Common myeloid progenitor, CD34-positive (primary cell): ENCODE results near the gene NELFA.

Experiments
- CTCF ChIA-PET: fragments of 350-600 bp; sonication (Branson Sonifier 250); formaldehyde crosslinking; loops from one replicate; lab custom pipeline; 2021; ENCODE audit warnings: antibody characterized with exemption; lab: Charles Lee
- POLR2A ChIA-PET: fragments of 350-600 bp; sonication (Branson Sonifier 250); formaldehyde crosslinking; loops from one replicate; lab custom pipeline; 2021; ENCODE audit warnings: antibody characterized with exemption; lab: Charles Lee
- DNase-seq, 3 donors: peaks; one replicate each; pipeline versions ENCODE4 v3.0.0 to v3.0.0-alpha.2; 2013
- H3K27ac ChIP-seq, 2 experiments: 1 replicate in 1 of 2; 2 replicates in 1 of 2; pipeline ENCODE4 v1.7.0; 2013; ENCODE audit warnings: inconsistent platforms in 2 of 2, low read length in 2 of 2, mild to moderate bottlenecking in 2 of 2, low read depth in 1 of 2, moderate library complexity in 1 of 2; ENCODE audit not compliant: severe bottlenecking in 2 of 2, insufficient read depth in 1 of 2, poor library complexity in 1 of 2
- H3K27me3 ChIP-seq, 5 experiments: replicated peaks in 2 of 5; 1 replicate in 3 of 5; 2 replicates in 2 of 5; pipeline versions ENCODE4 v1.6.1 to v1.7.0; 2013; ENCODE audit warnings: low read length in 4 of 5, mild to moderate bottlenecking in 2 of 5, moderate library complexity in 2 of 5, inconsistent platforms in 1 of 5; ENCODE audit not compliant: insufficient read depth in 5 of 5, control insufficient read depth in 4 of 5
- H3K36me3 ChIP-seq, 4 experiments: 1 replicate in 2 of 4; 2 replicates in 2 of 4; pipeline versions ENCODE4 v1.6.1 to v1.7.0; 2013; ENCODE audit warnings: low read length in 3 of 4, control low read depth in 1 of 4, mild to moderate bottlenecking in 1 of 4; ENCODE audit not compliant: control insufficient read depth in 4 of 4, insufficient read depth in 4 of 4
- H3K4me1 ChIP-seq, 4 experiments: 1 replicate in 3 of 4; 2 replicates in 1 of 4; pipeline versions ENCODE4 v1.6.1 to v1.7.1; 2013; ENCODE audit warnings: low read length in 3 of 4, mild to moderate bottlenecking in 3 of 4, control low read depth in 1 of 4, inconsistent platforms in 1 of 4, moderate library complexity in 1 of 4; ENCODE audit not compliant: control insufficient read depth in 4 of 4, insufficient read depth in 4 of 4; ENCODE audit errors: control extremely low read depth in 1 of 4
- H3K4me3 ChIP-seq, 7 experiments: 1 replicate in 4 of 7; 2 replicates in 3 of 7; pipeline versions ENCODE4 v1.5.1 to v1.7.0; 2013; ENCODE audit warnings: mild to moderate bottlenecking in 7 of 7, low read length in 6 of 7, moderate library complexity in 6 of 7, inconsistent platforms in 2 of 7, low read depth in 2 of 7, control low read depth in 1 of 7; ENCODE audit not compliant: insufficient read depth in 4 of 7, control insufficient read depth in 1 of 7; ENCODE audit errors: extremely low read depth in 1 of 7
- H3K9me3 ChIP-seq, 5 experiments: 1 replicate in 4 of 5; 2 replicates in 1 of 5; pipeline versions ENCODE4 v1.6.1 to v1.7.1; 2013; ENCODE audit warnings: low read length in 4 of 5, mild to moderate bottlenecking in 2 of 5, inconsistent platforms in 1 of 5, low read depth in 1 of 5, moderate library complexity in 1 of 5; ENCODE audit not compliant: control insufficient read depth in 4 of 5, insufficient read depth in 2 of 5; ENCODE audit errors: control extremely low read depth in 1 of 5
- WGBS: methylation state at CpG from one replicate; pipeline ENCODE4 v1.1.5; 2013; ENCODE audit not compliant: insufficient coverage; 5-methylcytosine and 5-hydroxymethylcytosine counted together

The NELFA gene

DNA sequence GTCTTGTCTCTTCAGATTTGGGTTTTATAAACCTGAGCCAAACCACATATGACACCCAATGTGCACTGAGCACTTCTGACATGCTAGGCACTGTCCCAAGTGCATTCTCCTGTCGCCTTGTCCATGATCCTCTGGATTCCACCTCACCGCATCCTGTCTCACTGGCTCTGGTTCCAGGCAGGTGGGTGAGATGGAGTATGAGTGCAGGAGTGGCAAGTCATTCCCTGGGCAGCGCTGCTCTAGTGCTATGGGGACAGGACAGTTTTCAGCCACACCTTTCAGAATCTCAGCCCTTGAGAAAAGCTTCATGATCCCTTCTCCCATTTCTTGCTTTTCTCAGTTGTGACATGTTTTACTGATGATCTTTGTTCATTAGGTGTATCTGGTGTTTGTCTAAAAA, 71.2 kb downstream of the NELFA start:
- Histone ChIP-seq H3K4me3 (no peak overlapping the region), H3K27ac (no peak overlapping the region), H3K4me1 (no peaks in the 10 kb centered on the region), H3K9me3 (no peaks in the 10 kb centered on the region), H3K36me3 (peaks cover 12 to 71% (median 54%) of the 10 kb centered on the region in 4 experiments), H3K27me3 (no peaks in the 10 kb centered on the region)
- ChIA-PET POLR2A (no interaction called here), CTCF (interaction anchor here (0.6 to 1.2 kb wide), 3 partner anchors 10 to 82 kb away, joined by 3 read pairs; no protein-coding TSS in a partner anchor)
- WGBS: 100% methylated on average over 2 of the region's 3 CpGs
- DNase-seq: no peak

DNA sequence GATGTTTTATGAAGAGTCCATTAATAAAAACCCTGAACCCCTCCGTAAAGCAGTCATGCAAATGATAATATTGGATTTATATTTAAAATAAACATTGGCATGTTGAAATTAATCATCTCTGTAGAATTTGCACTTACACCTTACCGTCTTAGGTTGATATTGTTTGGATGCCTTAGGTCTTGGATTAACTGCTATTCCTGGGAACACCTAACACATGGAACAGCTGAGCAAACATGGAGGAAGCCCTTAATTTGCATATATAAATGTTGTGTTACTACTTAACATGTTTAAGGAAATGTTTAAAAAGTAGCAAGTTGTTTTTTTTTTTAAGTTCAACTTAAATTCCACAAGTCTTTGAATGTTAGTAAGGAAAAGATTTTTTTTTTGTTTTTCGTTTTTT, 75.1 kb downstream of the NELFA start:
- WGBS: no CpG with 5 or more reads among the region's 3 CpGs
- H3K4me3 ChIP-seq: no peak overlapping the region
- no peaks in the 10 kb centered on the region for H3K27me3 ChIP-seq
- ChIA-PET POLR2A (no interaction called here), CTCF (interaction anchor here (0.8 kb wide), 1 partner anchor 21 kb away, joined by 3 read pairs; no protein-coding TSS in a partner anchor)
- no peak overlapping the region for H3K27ac ChIP-seq
- H3K9me3 ChIP-seq: no peaks in the 10 kb centered on the region
- no peak for DNase-seq
- H3K36me3 ChIP-seq: peaks cover 9 to 66% (median 47%) of the 10 kb centered on the region in 4 experiments
- no peaks in the 10 kb centered on the region for H3K4me1 ChIP-seq

DNA sequence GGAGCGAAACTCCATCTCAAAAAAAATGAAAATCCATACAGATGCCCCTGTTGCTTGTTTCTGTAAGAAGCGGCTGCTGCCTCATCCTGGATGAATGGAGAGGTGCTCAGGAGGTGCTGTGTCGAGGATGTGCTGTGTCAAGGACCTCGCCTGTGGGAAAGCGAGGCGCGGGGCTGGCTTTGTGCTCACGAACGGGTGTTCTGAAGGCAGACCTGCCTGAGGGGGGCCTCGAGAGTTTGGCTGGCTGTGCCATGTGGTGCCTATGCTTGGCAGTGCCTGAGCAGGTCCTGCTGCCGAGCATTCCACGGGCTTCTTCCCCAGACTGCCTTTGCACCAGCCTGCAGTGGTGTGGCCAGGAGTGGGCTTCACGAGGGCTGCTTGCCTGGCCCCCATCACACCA, 76.0 kb downstream of the NELFA start:
- Histone ChIP-seq H3K27me3 (no peaks in the 10 kb centered on the region), H3K4me3 (no peak overlapping the region), H3K9me3 (no peaks in the 10 kb centered on the region), H3K27ac (no peak overlapping the region), H3K36me3 (peaks cover 9 to 68% (median 45%) of the 10 kb centered on the region in 4 experiments), H3K4me1 (peaks cover 0 to 3% (median 0%) of the 10 kb centered on the region in 4 experiments)
- CTCF ChIA-PET: interaction anchor here (0.8 kb wide), 1 partner anchor 20 kb away, joined by 3 read pairs; no protein-coding TSS in a partner anchor
- POLR2A ChIA-PET: no interaction called here
- no peak for DNase-seq
- WGBS: 98% methylated on average over 13 of the region's 13 CpGs
